ENCODE results near the gene ADAMTS16. TPM values are rescaled to one million over a fixed set of nuclear protein-coding genes. Genes with fewer than 3 reads are reported as not detected.

Gene ADAMTS16
- total and polyA plus RNA-seq, 2 donors (not counting 3 experiments of a cell fraction or from before 2014, with no cell fraction given) = not detected

DNA sequence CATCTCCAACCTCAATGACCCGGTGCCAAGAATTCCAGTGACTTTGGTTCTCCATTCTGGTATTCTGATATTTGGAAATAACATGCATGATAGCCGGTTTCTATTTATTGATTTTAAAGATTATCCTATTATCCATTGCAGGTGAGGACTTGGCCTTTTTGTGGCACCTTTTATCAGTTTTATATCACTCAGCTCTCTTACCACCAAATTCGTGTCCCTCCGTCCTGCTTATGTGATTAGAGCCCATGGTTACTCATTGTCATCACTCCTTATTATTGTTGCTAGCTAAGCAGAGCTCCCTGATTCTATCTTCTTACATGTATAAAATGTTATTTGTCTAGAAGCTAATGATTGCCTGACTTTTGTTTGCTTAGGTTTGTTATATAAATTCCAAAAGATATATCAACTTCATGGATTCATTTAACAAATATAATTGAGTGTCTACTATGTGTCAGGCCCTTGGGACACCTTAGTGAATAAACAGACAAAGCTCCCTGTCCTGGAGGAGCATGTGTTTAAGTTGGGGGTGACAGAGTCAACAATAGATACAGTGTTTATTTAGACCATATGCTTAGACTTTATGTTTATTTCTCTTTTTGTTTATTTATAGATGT lies 138.2 kb downstream of the ADAMTS16 start:
- no peak for TF ChIP-seq MYC (IDR thresholded peaks at IDR 0.05; ENCODE audit: low read depth, low read length)
- no peak for TF ChIP-seq FOS (IDR thresholded peaks at IDR 0.05; ENCODE audit: borderline replicate concordance, insufficient read depth, low read length)
- no peak for TF ChIP-seq JUN (IDR thresholded peaks at IDR 0.05; ENCODE audit: borderline replicate concordance, insufficient read depth, insufficient read length, low read depth)
- no peak for TF ChIP-seq GATA2 (IDR thresholded peaks at IDR 0.05; ENCODE audit: insufficient read depth, insufficient read length, low read depth, low read length)
- no peak for TF ChIP-seq POLR2A (IDR thresholded peaks at IDR 0.05; ENCODE audit: low read depth, low read length)
- no peak for TF ChIP-seq POLR2AphosphoS5 (IDR thresholded peaks at IDR 0.05; ENCODE audit: insufficient read depth, low read depth, low read length)
- TF ChIP-seq, protein P1, sequence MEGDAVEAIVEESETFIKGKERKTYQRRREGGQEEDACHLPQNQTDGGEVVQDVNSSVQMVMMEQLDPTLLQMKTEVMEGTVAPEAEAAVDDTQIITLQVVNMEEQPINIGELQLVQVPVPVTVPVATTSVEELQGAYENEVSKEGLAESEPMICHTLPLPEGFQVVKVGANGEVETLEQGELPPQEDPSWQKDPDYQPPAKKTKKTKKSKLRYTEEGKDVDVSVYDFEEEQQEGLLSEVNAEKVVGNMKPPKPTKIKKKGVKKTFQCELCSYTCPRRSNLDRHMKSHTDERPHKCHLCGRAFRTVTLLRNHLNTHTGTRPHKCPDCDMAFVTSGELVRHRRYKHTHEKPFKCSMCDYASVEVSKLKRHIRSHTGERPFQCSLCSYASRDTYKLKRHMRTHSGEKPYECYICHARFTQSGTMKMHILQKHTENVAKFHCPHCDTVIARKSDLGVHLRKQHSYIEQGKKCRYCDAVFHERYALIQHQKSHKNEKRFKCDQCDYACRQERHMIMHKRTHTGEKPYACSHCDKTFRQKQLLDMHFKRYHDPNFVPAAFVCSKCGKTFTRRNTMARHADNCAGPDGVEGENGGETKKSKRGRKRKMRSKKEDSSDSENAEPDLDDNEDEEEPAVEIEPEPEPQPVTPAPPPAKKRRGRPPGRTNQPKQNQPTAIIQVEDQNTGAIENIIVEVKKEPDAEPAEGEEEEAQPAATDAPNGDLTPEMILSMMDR (IDR thresholded peaks at IDR 0.05; ENCODE audit: extremely low read depth in 1 of 2, insufficient read depth in 1 of 2, low read depth in 1 of 2, low read length in 2 of 2) = no peak
- FAIRE-seq (no peak), DNase-seq (ENCODE audit: low read depth, low spot score) (no peak)
- no peak overlapping the region for H3K4me3 ChIP-seq (replicated peaks in 1 of 3; ENCODE audit: insufficient read depth in 1 of 3, low read depth in 1 of 3, low read length in 3 of 3)
- BruUV-seq (replicated peaks) = no TSS peak
- CTCF ChIA-PET = no interaction called here
- H3K9ac ChIP-seq (replicated peaks; ENCODE audit: extremely low read depth, insufficient read depth, low read length) = no peak overlapping the region
- no peaks in the 10 kb centered on the region for H3K36me3 ChIP-seq (ENCODE audit: control insufficient read depth in 2 of 2, extremely low read depth in 1 of 2, insufficient read depth in 2 of 2, low read length in 2 of 2)
- dilution Hi-C loops (cut with MboI; ENCODE audit: extremely low pct_ligation_motif_present, low sequenced_read_pairs) = no loop called here
- no peak overlapping the region for H2AFZ ChIP-seq (ENCODE audit: low read depth, low read length)
- H3K4me1 ChIP-seq (ENCODE audit: control insufficient read depth, extremely low read depth, insufficient read depth, low read length) = no peaks in the 10 kb centered on the region
- POLR2A ChIA-PET = no interaction called here
- H4K20me1 ChIP-seq (replicated peaks; ENCODE audit: control insufficient read depth, extremely low read depth, insufficient read depth, low read length) = no peaks in the 10 kb centered on the region
- H3K9me1 ChIP-seq (replicated peaks; ENCODE audit: control insufficient read depth, extremely low read depth, insufficient read depth, low read length) = no peaks in the 10 kb centered on the region
- H3K4me2 ChIP-seq (ENCODE audit: insufficient read depth, low read length) = no peak overlapping the region
- H3K9me3 ChIP-seq (replicated peaks; ENCODE audit: control insufficient read depth, insufficient read depth, low read length) = no peaks in the 10 kb centered on the region
- intact Hi-C loops (cut with micrococcal nuclease) = no loop called here
- no peaks in the 10 kb centered on the region for H3K79me2 ChIP-seq (ENCODE audit: control insufficient read depth, insufficient read depth, low read length)
- no peak overlapping the region for H3K27ac ChIP-seq (ENCODE audit: insufficient read depth, low read depth, low read length)
- no peaks in the 10 kb centered on the region for H3K27me3 ChIP-seq (ENCODE audit: control insufficient read depth in 2 of 2, insufficient read depth in 2 of 2, low read length in 2 of 2)

All from endothelial cell of umbilical vein (primary cell).